NCI-H2107 (cell line): ENCODE data around the gene LHPP.

Experiments
- DNase-seq: peaks from one replicate; lab custom pipeline; 2025; lab: John Stamatoyannopoulos, UW

LHPP gene

GRCh38 chr10:124625831-124626238 is 164.2 kb downstream of the LHPP start:
- no peak for DNase-seq

- no peak for DNase-seq
Observed at GRCh38 chr10:124626759-124627380, 165.2 kb downstream of the LHPP start.

GRCh38 chr10:124627866-124628675 is 166.4 kb downstream of the LHPP start:
- DNase-seq, result no peak

GRCh38 chr10:124628676-124629021 is 167.0 kb downstream of the LHPP start:
- DNase-seq, result no peak

GRCh38 chr10:124629415-124629814 is 167.8 kb downstream of the LHPP start:
- DNase-seq, result no peak

- DNase-seq, result no peak
Observed at GRCh38 chr10:124629842-124630241, 168.2 kb downstream of the LHPP start.

GRCh38 chr10:124630551-124630950 is 168.9 kb downstream of the LHPP start:
- no peak for DNase-seq

GRCh38 chr10:124632064-124632531 is 170.5 kb downstream of the LHPP start:
- DNase-seq, result no peak

GRCh38 chr10:124632566-124632965 is 170.9 kb downstream of the LHPP start:
- no peak for DNase-seq

GRCh38 chr10:124636271-124636995 is 174.8 kb downstream of the LHPP start:
- DNase-seq, result no peak

GRCh38 chr10:124637091-124637700 is 175.6 kb downstream of the LHPP start:
- no peak for DNase-seq

- no peak for DNase-seq
Observed at GRCh38 chr10:124637746-124638145, 176.1 kb downstream of the LHPP start.

- DNase-seq, result no peak
Observed at GRCh38 chr10:124639206-124639605, 177.6 kb downstream of the LHPP start.

- no peak for DNase-seq
Observed at GRCh38 chr10:124639646-124640045, 178.0 kb downstream of the LHPP start.

GRCh38 chr10:124640056-124640455 is 178.4 kb downstream of the LHPP start:
- DNase-seq, result no peak

GRCh38 chr10:124640538-124641231 is 179.1 kb downstream of the LHPP start:
- DNase-seq, result no peak

- no peak for DNase-seq
Observed at GRCh38 chr10:124641282-124642087, 179.9 kb downstream of the LHPP start.

- no peak for DNase-seq
Observed at GRCh38 chr10:124642088-124642710, 180.6 kb downstream of the LHPP start.

GRCh38 chr10:124643330-124644009 is 181.8 kb downstream of the LHPP start:
- DNase-seq, result no peak

GRCh38 chr10:124644236-124644635 is 182.6 kb downstream of the LHPP start:
- no peak for DNase-seq
